Endothelial cell of umbilical vein (primary cell): ENCODE results near the gene C4orf54. TPM values are rescaled to one million over a fixed set of nuclear protein-coding genes. Genes with fewer than 3 reads are reported as not detected.

Source experiments
- BruUV-seq: library from RNA; stranded (reverse); fragments of 400-500 nt; replicated peaks from 2 replicates; lab custom pipeline; 2021; lab: Mats Ljungman, UMichigan
- CTCF ChIA-PET: fragments of 300-600, 350-600 bp; sonication (Branson Sonifier 250); formaldehyde crosslinking; loops from one replicate; lab custom pipeline; 2021; ENCODE audit warnings: antibody characterized with exemption, inconsistent platforms; lab: Charles Lee
- POLR2A ChIA-PET: fragments of 300-600, 350-600 bp; sonication (Branson Sonifier 250); formaldehyde crosslinking; loops from one replicate; lab custom pipeline; 2021; ENCODE audit warnings: antibody characterized with exemption, inconsistent platforms; lab: Charles Lee
- DNase-seq: peaks from one replicate; pipeline ENCODE4 v3.0.0-alpha.2; 2011; ENCODE audit warnings: low read depth, low spot score
- FAIRE-seq: peaks from 2 replicates; lab custom pipeline; 2011; peaks lifted over from hg19 to GRCh38; lab: Jason Lieb, UNC
- H2AFZ ChIP-seq: 2 replicates; pipeline ENCODE4 v1.6.0; 2012; ENCODE audit warnings: low read depth, low read length, control low read depth, inconsistent platforms
- H3K27ac ChIP-seq: 2 replicates; pipeline ENCODE4 v1.5.1; 2011; ENCODE audit warnings: low read depth, mild to moderate bottlenecking, control low read depth, low read length, moderate library complexity; ENCODE audit not compliant: insufficient read depth
- H3K27me3 ChIP-seq, 2 experiments: 2 replicates each; pipeline versions ENCODE4 v1.6.0 to v1.6.1; 2011; ENCODE audit warnings: low read length in 2 of 2, mixed read lengths in 1 of 2; ENCODE audit not compliant: control insufficient read depth in 2 of 2, insufficient read depth in 2 of 2
- H3K36me3 ChIP-seq, 2 experiments: 2 replicates in 1 of 2; 3 replicates in 1 of 2; pipeline ENCODE4 v1.5.1; 2011; ENCODE audit warnings: low read length in 2 of 2, mild to moderate bottlenecking in 1 of 2, moderate library complexity in 1 of 2; ENCODE audit not compliant: control insufficient read depth in 2 of 2, insufficient read depth in 2 of 2; ENCODE audit errors: extremely low read depth in 1 of 2
- H3K4me1 ChIP-seq: 3 replicates; pipeline ENCODE4 v1.5.1; 2011; ENCODE audit warnings: mild to moderate bottlenecking, low read length; ENCODE audit not compliant: control insufficient read depth, insufficient read depth; ENCODE audit errors: extremely low read depth
- H3K4me2 ChIP-seq: 2 replicates; pipeline ENCODE4 v1.6.1; 2011; ENCODE audit warnings: low read length, control low read depth, mixed read lengths; ENCODE audit not compliant: insufficient read depth
- H3K4me3 ChIP-seq, 3 experiments: fragments of 200-600 bp in 1 of 3; sonication (generic), shearing (Covaris generic) in 1 of 3; replicated peaks in 1 of 3; 2 replicates each; pipeline ENCODE4 v1.5.1; 2011 to 2016; ENCODE audit warnings: control low read depth in 3 of 3, low read length in 3 of 3, mild to moderate bottlenecking in 2 of 3, inconsistent platforms in 1 of 3, low read depth in 1 of 3, moderate library complexity in 1 of 3; ENCODE audit not compliant: insufficient read depth in 1 of 3
- H3K79me2 ChIP-seq: 2 replicates; pipeline ENCODE4 v1.6.0; 2012; ENCODE audit warnings: low read length, inconsistent platforms; ENCODE audit not compliant: control insufficient read depth, insufficient read depth
- H3K9ac ChIP-seq: replicated peaks from 2 replicates; pipeline ENCODE3; 2011; ENCODE audit warnings: low read length, control low read depth; ENCODE audit not compliant: insufficient read depth; ENCODE audit errors: extremely low read depth
- H3K9me1 ChIP-seq: replicated peaks from 3 replicates; pipeline ENCODE4 v1.6.0; 2011; ENCODE audit warnings: mild to moderate bottlenecking, low read length; ENCODE audit not compliant: control insufficient read depth, insufficient read depth; ENCODE audit errors: extremely low read depth
- H3K9me3 ChIP-seq: replicated peaks from 2 replicates; pipeline ENCODE4 v1.5.1; 2012; ENCODE audit warnings: low read length, inconsistent platforms; ENCODE audit not compliant: control insufficient read depth, insufficient read depth
- H4K20me1 ChIP-seq: replicated peaks from 2 replicates; pipeline ENCODE3; 2011; ENCODE audit warnings: mild to moderate bottlenecking, low read length; ENCODE audit not compliant: control insufficient read depth, insufficient read depth; ENCODE audit errors: extremely low read depth
- EZH2 ChIP-seq: IDR thresholded peaks from 2 replicates; pipeline ENCODE4 v1.6.1; 2012; ENCODE audit warnings: borderline replicate concordance, low read depth, mild to moderate bottlenecking, moderate library complexity, low read length, inconsistent platforms; ENCODE audit not compliant: severe bottlenecking
- FOS ChIP-seq: IDR thresholded peaks from 2 replicates; pipeline ENCODE4 v1.6.1; 2011; ENCODE audit warnings: mild to moderate bottlenecking, low read length, moderate library complexity, borderline replicate concordance; ENCODE audit not compliant: insufficient read depth
- GATA2 ChIP-seq: IDR thresholded peaks from 2 replicates; pipeline ENCODE4 v1.7.0; 2011; ENCODE audit warnings: low read depth, mild to moderate bottlenecking, moderate library complexity, mixed read lengths, low read length; ENCODE audit not compliant: insufficient read length, insufficient read depth
- JUN ChIP-seq: IDR thresholded peaks from 2 replicates; pipeline ENCODE4 v1.6.1; 2011; ENCODE audit warnings: borderline replicate concordance, low read depth; ENCODE audit not compliant: insufficient read length, insufficient read depth
- MYC ChIP-seq: IDR thresholded peaks from one replicate; pipeline ENCODE4 v1.6.1; 2011; ENCODE audit warnings: mild to moderate bottlenecking, low read depth, low read length
- POLR2A ChIP-seq: IDR thresholded peaks from 2 replicates; pipeline ENCODE4 v1.6.1; 2012; ENCODE audit warnings: low read depth, mild to moderate bottlenecking, control low read depth, low read length
- POLR2AphosphoS5 ChIP-seq: IDR thresholded peaks from 2 replicates; pipeline ENCODE4 v1.6.1; 2012; ENCODE audit warnings: low read depth, mild to moderate bottlenecking, control low read depth, low read length, moderate library complexity; ENCODE audit not compliant: insufficient read depth
- dilution Hi-C: fragments of 300-500 bp; cut with MboI; formaldehyde crosslinking; loops from one replicate; pipeline ENCODE4 v1.15.0; 2019; ENCODE audit warnings: low sequenced_read_pairs; ENCODE audit not compliant: extremely low pct_ligation_motif_present
- intact Hi-C: fragments of 100-400 bp; cut with micrococcal nuclease; formaldehyde crosslinking; loops from one replicate; pipeline ENCODE4 v1.10.0; 2022
- polyA plus RNA-seq, 4 experiments: library from polyadenylated mRNA; depleted of rRNA in 3 of 4; stranded (reverse) in 3 of 4; unstranded in 1 of 4; fragments of >200 nt; gene quantifications; 2 replicates each; pipeline versions ENCODE4 v1.2.1 to v1.2.3, GENCODE V29; 2011 to 2012; ENCODE audit warnings: missing spikeins in 1 of 4
- total RNA-seq: library from RNA; stranded (reverse); gene quantifications from 2 replicates; pipeline ENCODE4 v1.2.3, GENCODE V29; 2021
- TF ChIP-seq, protein P1 (sequence below): IDR thresholded peaks from 2 replicates; pipeline ENCODE4 v1.6.1; 2011; ENCODE audit not compliant: insufficient read depth, insufficient read length
- TF ChIP-seq, protein P2 (sequence below), 2 donors: IDR thresholded peaks; 1 replicate in 1 of 2; 2 replicates in 1 of 2; pipeline ENCODE4 v1.5.1; 2011; ENCODE audit warnings: low read length in 2 of 2, mild to moderate bottlenecking in 2 of 2, moderate library complexity in 2 of 2, control low read depth in 1 of 2, inconsistent platforms in 1 of 2, low read depth in 1 of 2; ENCODE audit not compliant: insufficient read depth in 1 of 2; ENCODE audit errors: extremely low read depth in 1 of 2

The C4orf54 gene
- total and polyA plus RNA-seq, 2 donors (not counting 3 experiments of a cell fraction or from before 2014, with no cell fraction given), result not detected

DNA sequence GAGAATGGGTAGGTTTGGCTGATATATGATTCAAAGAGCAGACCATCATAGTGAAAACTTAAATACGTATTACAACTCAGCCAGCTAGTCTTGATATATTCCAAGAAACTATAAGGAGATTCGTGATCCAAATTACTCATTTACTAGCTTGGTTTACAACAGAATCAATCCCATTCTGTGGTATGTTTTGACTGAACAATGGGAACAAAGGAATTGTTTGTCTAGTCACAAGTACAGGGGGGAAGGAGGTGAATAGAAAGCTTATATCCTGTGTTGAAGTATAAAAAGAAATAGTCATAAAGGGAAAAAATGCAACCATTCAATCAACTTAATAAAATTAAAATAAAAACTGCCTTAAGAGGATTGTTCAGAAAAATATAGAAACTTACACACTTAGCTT is 17.0 kb downstream of the C4orf54 start:
- Histone ChIP-seq H3K27me3 (no peaks in the 10 kb centered on the region), H3K9me1 (no peaks in the 10 kb centered on the region), H3K4me1 (no peaks in the 10 kb centered on the region), H3K4me2 (no peak overlapping the region), H3K4me3 (no peak overlapping the region), H3K36me3 (no peaks in the 10 kb centered on the region), H3K9me3 (no peaks in the 10 kb centered on the region), H3K27ac (no peak overlapping the region), H2AFZ (no peak overlapping the region), H3K79me2 (no peaks in the 10 kb centered on the region), H3K9ac (no peak overlapping the region), H4K20me1 (no peaks in the 10 kb centered on the region)
- ChIA-PET CTCF (no interaction called here), POLR2A (no interaction called here)
- peak; percentile 26 for DNase-seq
- TF ChIP-seq POLR2AphosphoS5 (no peak), JUN (no peak), GATA2 (no peak), FOS (no peak), EZH2 (no peak), POLR2A (no peak), MYC (no peak)
- TF ChIP-seq, protein P1, sequence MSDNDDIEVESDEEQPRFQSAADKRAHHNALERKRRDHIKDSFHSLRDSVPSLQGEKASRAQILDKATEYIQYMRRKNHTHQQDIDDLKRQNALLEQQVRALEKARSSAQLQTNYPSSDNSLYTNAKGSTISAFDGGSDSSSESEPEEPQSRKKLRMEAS, result no peak
- TF ChIP-seq, protein P2, sequence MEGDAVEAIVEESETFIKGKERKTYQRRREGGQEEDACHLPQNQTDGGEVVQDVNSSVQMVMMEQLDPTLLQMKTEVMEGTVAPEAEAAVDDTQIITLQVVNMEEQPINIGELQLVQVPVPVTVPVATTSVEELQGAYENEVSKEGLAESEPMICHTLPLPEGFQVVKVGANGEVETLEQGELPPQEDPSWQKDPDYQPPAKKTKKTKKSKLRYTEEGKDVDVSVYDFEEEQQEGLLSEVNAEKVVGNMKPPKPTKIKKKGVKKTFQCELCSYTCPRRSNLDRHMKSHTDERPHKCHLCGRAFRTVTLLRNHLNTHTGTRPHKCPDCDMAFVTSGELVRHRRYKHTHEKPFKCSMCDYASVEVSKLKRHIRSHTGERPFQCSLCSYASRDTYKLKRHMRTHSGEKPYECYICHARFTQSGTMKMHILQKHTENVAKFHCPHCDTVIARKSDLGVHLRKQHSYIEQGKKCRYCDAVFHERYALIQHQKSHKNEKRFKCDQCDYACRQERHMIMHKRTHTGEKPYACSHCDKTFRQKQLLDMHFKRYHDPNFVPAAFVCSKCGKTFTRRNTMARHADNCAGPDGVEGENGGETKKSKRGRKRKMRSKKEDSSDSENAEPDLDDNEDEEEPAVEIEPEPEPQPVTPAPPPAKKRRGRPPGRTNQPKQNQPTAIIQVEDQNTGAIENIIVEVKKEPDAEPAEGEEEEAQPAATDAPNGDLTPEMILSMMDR (IDR thresholded peaks at IDR 0.05; ENCODE audit: extremely low read depth in 1 of 2, insufficient read depth in 1 of 2, low read depth in 1 of 2, low read length in 2 of 2), result no peak
- dilution Hi-C loops (no loop called here), intact Hi-C loops (no loop called here)
- no peak for FAIRE-seq
- BruUV-seq, result no TSS peak
